Endometrial microvascular endothelial cells (primary cell): ENCODE measurements around the gene RHPN2. TPM values are rescaled to one million over a fixed set of nuclear protein-coding genes. Genes with fewer than 3 reads are reported as not detected.

Experiments
- in situ Hi-C: cut with HindIII; loops from 2 replicates; pipeline ENCODE4 v1.10.0; 2017; ENCODE audit warnings: low sequenced_read_pairs, low pct_unique_long_range_greater_than_20kb; ENCODE audit errors: inconsistent ontology term
- total RNA-seq: library from RNA; depleted of rRNA; stranded (reverse); fragments of >200 nt; gene quantifications from one replicate; pipeline ENCODE4 v1.2.3, GENCODE V29; 2015; ENCODE audit errors: inconsistent ontology term

Gene RHPN2
- 1.1 TPM for total RNA-seq

DNA sequence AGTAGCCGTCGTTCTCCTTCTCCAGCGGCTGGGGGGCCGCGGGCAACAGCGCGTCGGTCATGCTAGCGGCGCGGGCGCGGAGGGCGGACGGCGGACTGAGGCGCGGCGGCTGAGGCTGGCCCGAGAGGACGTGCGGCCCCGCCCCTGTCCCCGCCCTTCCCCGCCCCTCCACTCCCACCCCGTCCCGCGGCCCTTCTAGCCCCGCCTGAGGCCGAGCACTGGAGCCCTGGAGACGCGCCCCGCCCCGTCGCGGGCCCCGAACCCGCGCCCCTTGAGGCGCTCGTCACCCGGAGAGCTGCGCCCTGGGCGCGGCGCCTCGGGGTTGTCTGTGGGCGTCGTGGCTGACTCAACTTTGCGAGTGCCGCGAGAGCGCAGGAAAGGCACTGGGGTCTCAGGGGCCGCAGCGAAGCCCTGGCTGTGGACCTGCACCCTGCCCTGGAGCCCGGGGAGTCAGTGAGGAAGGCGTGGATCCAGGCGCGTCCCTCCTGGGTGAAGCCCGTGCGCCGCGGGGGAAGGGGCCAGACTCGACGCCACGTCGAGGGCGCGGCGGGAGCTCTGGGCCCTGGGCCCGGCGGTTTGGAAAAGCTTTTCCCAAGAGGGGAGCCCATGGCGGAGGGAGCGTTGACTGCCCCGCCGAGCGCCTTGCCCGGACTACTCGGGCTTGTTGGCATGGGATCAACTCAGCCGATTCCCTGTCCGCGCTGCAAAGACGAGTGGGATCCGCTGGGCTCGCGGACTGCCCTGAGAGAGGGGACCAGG is at the start of gene RHPN2:
TSS of gene RHPN2 (minus strand) at position 97 of the 759 bp plus-strand sequence. CDS start at position 61, 36 bp downstream.
- in situ Hi-C loops: no loop called here

DNA sequence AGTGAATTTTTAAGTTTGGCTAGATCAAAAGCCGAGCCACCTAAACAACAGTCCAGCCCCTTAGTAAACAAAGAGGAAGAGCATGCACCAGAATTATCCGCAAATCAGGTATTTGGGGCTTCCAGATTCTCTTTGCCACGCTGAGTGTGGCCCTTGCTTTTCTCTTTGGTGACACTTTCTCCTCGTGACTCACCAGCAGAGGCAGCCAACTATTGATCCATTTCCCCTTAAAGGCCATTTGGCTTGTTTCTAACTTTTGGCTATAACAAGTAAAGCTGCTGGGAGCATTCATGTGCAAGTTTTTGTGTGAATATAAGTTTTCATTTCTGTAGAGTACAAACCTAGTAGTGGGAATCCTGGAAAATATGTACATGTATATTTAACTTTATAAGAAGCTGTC is 49.6 kb upstream of the RHPN2 start:
- in situ Hi-C loops: no loop called here

DNA sequence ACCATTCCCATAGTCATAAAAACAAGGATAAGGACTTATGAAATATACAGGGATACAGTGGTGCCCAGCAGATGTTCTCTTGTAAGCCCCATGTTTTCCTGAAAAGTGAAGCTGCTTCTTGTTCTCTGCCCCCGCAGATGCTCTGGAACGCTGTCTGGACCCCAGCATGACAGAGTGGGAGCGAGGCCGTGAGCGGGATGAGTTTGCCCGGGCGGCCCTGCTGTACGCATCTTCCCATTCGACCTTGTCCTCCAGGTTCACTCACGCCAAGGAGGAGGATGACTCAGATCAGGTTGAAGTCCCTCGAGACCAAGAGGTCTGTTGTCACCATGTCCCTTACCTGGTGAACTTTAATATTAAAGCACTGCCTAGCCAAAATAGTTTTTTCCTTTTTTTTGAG is 46.9 kb upstream of the RHPN2 start:
- in situ Hi-C loops: no loop called here

DNA sequence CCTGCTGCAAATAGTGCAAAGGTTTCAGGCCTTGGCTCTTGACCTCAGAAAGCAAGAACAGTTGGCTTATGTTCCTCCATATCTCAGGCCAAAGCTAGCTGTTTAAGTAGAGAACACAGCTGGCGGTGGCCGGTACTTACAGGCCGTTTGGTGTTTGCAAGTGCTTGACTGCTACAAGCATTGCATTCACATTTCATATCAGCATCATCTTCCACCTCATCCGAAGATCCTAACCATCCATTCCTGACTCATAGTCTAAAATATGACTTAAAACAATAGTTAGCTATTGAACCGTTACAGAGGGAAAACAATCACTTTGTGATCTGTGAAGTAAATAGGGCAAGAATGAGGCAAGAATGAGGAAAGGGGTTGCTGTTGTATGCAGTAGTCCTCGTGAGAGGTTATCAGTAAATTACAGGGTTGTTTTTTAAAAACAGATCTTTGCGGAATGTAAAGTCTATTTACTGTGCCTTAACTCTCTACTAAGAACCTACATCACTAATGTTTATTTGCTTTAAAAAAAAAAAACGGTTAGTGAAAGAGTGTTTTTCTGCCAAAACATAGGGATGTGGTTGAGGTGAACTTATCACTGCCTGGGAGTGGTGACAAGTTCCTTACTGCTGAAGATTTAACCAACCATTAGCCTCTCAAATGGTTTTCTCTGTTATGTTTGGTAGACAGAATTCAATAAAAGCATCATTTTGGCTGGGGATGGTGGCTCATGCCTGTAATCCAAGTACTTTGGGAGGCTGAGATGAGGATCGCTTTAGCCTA is 45.6 kb upstream of the RHPN2 start:
- in situ Hi-C loops: no loop called here

DNA sequence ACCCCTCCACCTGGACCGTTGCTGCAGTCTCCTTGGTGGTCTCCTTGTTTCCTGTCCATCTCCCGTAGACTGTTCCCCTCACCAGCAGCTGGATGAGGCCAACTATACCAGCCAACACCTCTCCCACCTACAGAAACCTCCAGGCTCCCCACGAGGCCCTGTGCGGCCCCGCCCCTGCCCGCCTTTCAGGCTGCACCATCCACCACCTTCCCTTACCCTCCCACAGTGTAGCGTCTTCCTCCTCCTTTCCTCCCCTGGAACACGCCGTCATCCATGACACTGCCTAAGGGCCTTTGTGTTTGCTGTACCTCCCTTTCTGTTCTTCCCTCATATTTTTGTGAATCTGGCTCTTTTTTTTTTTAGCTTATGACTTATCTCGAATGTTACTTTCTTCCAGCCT is 43.5 kb upstream of the RHPN2 start:
- in situ Hi-C loops: no loop called here

DNA sequence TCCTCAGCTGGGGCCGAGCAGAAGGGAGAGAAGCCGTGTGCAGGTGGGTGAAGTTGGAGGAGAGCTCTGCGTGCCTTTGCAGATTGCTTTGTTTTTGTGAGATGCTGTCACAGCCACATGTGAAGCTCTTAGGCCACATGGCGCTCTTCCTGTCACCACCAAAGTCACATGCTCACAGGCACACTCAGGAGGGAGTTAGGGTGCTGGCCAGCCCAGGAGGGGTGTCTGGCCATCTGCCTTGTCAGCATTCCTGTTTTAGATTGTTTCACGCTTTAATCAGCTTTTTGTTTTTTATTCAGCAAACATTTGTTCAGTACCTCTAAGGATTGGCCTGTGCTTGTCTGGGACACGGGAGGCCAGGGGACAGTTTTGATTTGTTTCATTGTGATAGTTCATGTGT is 38.2 kb upstream of the RHPN2 start:
- in situ Hi-C loops: no loop called here

DNA sequence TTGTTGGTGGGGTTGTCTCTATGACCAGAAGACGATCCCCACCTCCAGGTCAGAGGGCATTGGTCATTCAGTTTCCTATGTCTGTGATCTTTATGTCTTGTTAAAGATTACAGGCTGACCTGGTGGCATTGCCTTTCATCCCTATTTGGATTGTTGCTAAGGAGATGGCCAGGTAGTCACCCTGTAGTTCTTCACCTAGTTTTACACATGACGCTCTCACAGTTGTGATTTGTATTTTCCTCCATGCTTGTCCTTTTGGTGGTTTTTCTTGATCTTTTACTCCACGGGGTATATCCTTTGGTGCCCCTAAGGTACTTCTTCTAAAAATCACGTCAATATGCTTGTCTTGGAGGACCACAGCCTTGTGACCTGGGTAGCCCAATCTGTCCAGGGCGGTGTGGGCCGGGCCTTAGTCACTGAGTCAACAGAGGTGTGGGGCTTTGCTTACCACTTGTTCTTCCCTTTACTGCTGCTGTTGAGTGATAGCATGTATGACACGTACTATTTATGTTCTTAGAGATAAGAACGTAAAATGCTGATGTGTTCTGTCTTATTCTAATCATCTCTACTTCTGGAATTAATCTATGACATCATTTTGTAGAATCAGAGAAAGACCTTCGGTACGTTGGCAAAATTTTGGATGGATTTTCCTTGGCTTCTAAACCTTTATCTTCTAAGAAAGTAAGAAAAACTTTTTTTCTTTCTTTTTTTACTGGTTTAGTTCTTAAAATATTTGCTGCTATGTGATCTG is 36.4 kb upstream of the RHPN2 start:
- in situ Hi-C loops: no loop called here

DNA sequence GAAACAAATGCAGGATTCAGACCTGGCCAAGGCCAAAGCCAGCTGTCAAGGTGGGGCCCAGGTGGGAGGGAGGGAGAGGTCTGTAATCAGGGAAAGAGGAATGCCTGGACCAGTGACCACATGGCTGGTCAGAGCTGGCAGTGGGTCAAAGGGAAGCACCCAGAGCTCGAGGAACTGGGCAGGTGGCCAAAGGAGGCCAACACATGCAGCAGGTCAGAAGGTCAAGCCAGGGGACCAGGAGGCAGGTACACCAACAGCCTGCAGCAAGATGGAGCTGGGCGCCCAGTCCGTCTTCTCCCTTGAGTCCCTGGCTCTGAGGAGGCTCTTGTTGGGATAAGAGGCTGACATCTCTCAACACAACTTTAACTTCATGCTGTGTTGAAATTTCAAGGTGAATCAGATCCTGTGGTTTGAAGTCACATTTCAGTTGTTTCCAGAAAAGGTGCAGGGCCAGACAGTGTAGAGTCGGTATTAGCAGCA is 33.4 kb upstream of the RHPN2 start:
- in situ Hi-C loops: no loop called here

DNA sequence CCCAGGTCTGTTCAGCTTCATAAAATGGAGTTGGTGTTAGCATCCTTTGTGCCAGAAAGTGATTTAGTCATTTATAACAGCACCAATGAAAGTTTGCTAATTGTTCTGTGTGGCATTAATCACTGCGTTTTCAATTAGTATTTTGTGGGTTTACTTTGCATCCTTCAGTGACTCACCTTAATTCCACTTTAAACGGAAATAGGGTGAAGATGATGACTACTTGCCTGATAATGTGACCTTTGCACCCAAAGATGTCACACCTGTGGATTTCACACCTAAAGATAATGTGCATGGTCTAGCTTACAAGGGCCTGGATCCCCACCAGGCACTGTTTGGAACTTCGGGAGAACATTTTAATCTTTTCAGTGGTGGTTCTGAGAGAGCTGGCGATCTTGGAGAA is 31.3 kb upstream of the RHPN2 start:
- in situ Hi-C loops: no loop called here

DNA sequence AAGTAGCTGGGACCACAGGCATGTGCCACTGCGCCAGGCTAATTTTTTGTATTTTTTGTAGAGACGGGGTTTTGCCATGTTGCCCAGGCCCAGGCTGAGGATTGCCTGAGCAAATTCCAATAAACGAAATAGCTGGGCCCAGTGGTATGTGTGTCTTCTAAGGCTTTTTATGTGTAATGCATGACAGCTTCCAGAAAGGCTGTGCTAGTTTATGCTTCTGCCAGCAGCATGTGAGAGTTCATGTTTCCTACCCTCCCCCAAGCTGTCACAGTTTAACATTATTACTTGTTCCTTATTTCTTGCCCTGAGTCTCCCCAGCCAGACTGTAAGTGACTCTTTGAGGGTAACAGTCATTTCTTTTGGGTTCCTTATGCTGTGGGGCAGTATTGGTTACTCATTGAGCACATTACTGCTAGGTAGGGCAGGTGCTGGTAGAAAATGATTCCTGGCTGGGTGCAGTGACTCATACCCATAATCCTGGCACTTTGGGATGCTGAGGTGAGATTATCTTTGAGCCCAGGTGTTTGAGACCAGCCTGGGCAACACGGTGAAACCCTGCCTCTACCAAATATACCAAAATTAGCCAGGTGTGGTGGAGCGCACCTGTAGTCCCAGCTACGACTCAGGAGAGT is 29.9 kb upstream of the RHPN2 start:
- in situ Hi-C loops: no loop called here

DNA sequence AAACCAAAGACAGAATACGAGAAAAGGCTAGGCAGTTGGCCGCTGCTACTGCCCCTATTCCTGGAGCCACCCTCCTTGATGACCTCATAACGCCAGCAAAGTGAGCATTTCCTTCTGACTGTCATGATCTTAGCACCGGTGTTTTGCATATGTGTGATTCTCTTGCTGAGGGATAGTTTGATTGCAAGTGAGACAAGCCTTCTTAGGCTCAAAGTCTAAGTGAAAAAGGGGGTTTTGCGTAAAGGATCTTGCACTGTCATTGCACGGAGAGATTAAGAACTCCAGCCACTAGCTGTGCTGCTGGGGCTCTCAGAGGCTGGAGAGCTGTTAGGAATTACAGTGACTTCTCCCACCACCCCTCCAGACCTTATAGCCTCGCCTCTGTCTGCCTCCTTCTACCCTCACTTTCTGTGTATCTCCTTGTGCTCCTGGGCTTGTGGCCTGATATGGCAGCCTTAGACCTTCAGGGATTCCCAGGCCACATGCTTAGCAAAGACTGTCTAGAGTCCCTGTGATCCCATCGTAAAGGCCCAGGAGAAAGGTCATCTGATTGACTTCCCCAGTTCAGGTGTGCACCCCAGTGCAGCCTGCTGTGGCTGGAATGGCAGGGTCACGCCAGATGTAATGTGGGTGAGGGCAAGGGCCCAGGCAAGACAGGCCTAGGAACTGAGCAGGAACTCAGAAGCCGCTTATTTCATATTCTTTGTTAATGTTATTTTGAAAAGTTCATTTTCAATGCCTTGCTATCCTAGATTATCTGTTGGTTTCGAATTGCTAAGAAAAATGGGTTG is 28.9 kb upstream of the RHPN2 start:
- in situ Hi-C loops: no loop called here

DNA sequence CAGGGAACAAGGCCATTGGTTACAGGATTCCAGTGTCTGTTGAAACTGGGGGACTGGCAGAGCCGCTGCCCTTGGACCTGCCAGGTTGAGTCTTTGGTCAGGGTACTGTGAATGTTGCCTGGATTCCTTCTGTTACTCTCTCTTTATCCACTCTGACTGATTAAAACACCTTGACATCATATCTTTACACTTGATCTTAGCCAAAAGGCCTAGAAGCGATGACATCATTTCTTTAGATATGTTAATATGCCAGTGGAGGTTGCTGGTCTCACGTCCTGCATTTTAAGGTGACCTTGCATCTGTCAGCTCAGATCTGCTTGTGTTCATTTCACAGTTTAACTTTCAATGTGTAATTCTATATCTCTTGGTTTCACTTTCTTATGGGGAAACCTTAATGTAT is 25.5 kb upstream of the RHPN2 start:
- in situ Hi-C loops: no loop called here

DNA sequence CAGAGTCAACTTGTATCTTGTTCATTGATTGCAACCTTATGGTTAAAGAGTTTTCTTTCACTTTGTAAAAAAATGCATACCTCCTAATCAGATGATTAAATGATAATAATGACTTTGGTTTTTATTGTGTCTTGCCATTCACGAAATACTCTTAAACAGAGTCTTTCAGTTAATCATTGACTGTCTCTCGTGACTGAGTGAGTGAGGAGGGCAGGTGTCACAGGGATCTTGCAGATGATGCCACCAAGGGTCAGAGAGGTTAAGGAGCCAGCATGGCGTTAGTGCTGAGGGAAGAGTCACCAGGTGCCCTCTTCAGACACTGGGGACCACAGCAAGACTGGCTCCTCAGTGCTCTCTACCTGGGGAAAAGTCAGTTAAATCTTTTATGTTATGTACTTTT is 24.3 kb upstream of the RHPN2 start:
- in situ Hi-C loops: no loop called here

DNA sequence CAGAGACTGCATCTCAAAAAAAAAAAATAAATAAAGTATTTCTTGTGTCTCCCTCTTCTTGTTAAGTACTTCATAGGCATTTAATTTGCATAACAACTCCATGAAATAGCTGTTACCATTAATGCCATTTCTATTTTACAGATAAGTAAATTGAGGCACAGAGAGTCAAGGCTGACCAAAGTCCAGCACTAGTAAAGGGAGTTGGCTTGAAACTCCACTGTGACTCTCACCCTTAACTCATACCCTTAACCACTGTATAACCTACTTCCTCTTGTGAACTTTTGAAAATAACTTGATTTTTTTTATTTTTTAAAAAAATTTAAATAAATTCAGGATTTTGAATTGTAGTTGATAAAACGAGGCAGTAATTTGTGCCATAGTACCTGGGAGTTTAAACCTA is 22.3 kb upstream of the RHPN2 start:
- in situ Hi-C loops: no loop called here

DNA sequence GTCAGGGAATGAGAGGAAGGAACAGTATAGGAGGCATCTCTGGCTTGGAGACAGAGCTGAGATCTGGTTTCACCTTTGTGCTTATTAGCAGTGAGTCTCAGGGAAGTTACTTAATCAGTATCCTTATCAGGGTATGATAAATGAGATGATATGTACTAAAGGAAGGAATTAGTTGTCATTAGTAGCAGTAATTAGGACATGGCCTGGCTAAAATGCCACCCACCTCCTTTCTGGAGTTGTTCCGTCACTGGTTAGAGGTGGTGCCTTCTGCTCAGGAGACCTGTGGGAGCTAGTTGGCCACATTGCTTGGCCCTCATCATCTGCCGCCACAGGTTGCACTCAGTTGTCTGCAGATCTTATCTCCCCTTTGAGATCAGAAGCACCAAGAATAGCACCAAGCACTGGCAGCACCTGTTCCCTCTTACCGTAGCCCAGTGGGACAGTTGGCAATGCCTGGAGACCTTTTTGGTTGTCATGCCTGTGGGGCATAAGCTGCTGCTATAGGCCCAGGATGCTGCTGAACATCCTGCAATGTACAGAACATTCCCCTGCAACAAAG is 21.0 kb upstream of the RHPN2 start:
- in situ Hi-C loops: no loop called here

DNA sequence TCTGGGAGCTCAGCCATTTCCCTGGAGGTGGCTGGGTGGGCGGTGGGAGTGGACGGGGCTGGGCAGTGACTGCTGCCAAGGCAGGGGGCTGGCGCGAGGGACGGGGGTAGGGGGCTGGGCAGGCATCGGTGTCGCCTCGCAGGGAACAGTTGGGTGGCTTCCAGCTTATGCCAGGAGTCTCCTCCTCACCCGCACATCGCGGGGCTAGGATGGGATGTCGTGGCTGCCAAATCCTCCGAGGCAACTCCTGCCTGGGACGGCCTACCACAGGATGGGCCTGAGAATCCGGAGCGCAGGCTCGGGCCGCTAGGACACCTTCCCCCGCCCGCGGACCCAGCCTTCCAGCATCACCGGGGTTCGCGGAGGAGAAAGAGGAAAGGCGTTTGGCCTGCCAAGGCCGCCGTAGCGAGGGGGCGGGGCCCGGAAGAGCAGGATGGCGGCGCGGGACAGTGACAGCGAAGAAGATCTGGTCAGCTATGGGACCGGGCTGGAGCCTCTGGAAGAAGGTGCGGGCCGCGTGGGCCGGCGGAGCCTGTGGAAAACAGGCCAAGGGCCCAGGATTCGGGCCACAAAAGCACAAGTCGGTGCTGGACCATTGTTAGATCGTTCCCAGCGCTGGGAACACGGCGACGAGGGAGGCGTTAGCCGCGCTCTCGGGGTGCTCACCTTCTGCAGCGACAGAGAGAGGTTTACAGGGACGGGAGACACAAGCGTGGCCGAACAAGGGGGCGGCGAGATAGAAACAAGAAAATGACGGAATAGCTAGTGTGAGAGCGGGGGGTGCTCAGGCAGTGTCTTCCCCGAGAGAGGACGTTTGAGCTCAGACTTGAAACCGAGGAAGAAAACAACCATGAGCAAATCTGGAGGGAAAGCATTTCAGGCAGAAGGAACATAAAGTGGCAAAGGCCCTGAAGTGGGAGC is 16.3 kb upstream of the RHPN2 start, which contains the start of gene GPATCH1:
TSS of gene GPATCH1 (plus strand) at position 421 of the 921 bp plus-strand sequence. CDS start at position 434, 13 bp downstream.
- in situ Hi-C loops: no loop called here

DNA sequence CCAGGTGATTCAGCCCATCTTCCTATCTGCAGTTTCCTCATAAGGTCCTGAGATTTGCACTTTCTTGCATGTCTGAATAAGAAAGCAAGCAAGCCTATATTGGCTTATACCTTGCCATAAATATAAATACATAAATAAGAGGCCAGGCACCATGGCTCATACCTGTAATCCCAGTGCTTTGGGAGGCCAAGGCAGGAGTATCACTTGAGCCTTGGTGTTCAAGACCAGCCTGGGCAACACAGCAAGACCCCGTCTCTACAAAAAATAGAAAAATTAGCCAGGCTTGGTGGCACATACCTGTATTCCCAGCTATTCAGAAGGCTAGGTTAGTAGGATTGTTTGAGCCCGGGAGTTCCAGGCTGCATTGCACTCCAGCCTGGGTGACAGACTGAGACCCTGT is 10.8 kb upstream of the RHPN2 start:
- in situ Hi-C loops: no loop called here
